Ascending aorta (tissue), 2 donors: Measurements from ENCODE around the gene FAM114A1. TPM values are rescaled to one million over a fixed set of nuclear protein-coding genes. Genes with fewer than 3 reads are reported as not detected.

Experiments
- DNase-seq, 2 donors: peaks; one replicate each; pipeline ENCODE4 v3.0.0-alpha.2; 2019; ENCODE audit warnings: low spot score in 2 of 2
- H3K27ac ChIP-seq, 2 donors: fragments of 200-600 bp; sonication (generic); one replicate each; pipeline ENCODE4 v1.5.1; 2016 to 2017; ENCODE audit warnings: mild to moderate bottlenecking in 1 of 2
- H3K27me3 ChIP-seq: fragments of 200-600 bp; sonication (generic); one replicate; pipeline ENCODE4 v1.5.1; 2017
- H3K36me3 ChIP-seq, 2 donors: fragments of 200-600 bp; sonication (generic); one replicate each; pipeline ENCODE4 v1.5.1; 2016
- H3K4me1 ChIP-seq, 2 donors: fragments of 200-600 bp; sonication (generic); one replicate each; pipeline ENCODE4 v1.5.1; 2016 to 2017; ENCODE audit warnings: mild to moderate bottlenecking in 1 of 2
- H3K4me3 ChIP-seq, 2 donors: fragments of 200-600 bp; sonication (generic); one replicate each; pipeline ENCODE4 v1.5.1; 2016 to 2017; ENCODE audit warnings: mild to moderate bottlenecking in 1 of 2
- H3K9me3 ChIP-seq, 2 donors: fragments of 200-600 bp; sonication (generic); one replicate each; pipeline ENCODE4 v1.5.1; 2016
- intact Hi-C: fragments of 100-400 bp; cut with DNase I; formaldehyde crosslinking; loops from one replicate; pipeline ENCODE4 v1.15.1; 2023
- total RNA-seq: library from RNA; depleted of rRNA; stranded (reverse); fragments of >200 nt; gene quantifications from one replicate; pipeline ENCODE4 v1.1.0, GENCODE V29; 2016
- TF ChIP-seq, protein P1 (sequence below), 3 experiments: fragments of 200-600 bp in 2 of 3; fragments of 450-650 bp in 1 of 3; sonication (generic) in 2 of 3; IDR thresholded peaks; one replicate each; pipeline ENCODE4 v1.5.1; 2016 to 2019; ENCODE audit warnings: antibody characterized with exemption in 3 of 3, mild to moderate bottlenecking in 1 of 3, moderate library complexity in 1 of 3

FAM114A1 gene
- total RNA-seq, 1 donor from 2014 or later = 45.7 TPM

DNA sequence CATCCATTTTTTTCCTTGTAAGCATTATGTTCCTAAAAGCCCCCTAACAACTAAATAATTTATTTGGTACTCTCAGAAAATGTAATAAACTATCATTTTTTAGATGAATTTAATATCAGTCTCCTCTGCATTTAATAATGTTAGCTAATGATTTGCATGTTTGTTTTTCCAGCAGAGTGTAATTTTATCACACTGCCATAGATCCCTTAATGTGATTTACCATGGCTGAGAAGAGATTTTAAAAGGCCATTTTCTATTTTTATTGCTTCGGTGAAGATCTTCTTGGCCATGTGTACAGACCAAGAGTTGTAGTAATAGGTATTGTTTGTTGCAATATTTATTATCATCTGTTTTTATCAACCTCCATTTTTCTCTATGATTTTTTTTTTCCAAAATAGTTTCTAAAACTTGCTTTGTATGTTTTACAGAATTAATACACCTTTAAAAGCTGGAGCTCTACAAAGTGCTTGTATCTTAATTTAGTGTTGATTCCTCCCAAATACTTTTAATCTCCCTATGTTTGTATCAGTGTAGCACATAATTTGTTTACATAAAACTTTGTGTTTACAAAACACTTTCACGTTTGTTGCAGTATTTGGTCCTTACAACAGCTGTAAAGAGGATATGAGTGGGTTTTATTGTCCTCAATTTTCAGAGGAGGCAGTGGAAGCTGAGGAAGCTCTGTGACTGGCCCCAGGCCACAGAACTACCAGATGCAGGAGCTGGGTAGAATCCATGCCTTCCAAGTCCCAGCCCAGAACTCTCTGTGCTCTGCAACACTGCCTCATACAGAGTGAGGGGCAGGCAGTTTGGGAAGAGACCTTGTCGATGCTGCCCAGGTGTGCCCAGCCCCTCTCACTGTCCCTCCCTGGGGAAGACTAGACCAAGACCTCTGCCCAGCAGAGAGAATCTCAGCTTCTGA is 58.1 kb downstream of the FAM114A1 start:
- no peak for DNase-seq
- Histone ChIP-seq H3K4me3 (no peak overlapping the region), H3K4me1 (no peaks in the 10 kb centered on the region), H3K27ac (no peak overlapping the region), H3K36me3 (peaks cover 68 to 90% of the 10 kb centered on the region in 2 donors), H3K27me3 (no peaks in the 10 kb centered on the region), H3K9me3 (no peaks in the 10 kb centered on the region)
- intact Hi-C loops = loop anchor here (10.0 kb wide), 1 partner anchor 209 kb away; no protein-coding TSS in a partner anchor
- TF ChIP-seq, protein P1, sequence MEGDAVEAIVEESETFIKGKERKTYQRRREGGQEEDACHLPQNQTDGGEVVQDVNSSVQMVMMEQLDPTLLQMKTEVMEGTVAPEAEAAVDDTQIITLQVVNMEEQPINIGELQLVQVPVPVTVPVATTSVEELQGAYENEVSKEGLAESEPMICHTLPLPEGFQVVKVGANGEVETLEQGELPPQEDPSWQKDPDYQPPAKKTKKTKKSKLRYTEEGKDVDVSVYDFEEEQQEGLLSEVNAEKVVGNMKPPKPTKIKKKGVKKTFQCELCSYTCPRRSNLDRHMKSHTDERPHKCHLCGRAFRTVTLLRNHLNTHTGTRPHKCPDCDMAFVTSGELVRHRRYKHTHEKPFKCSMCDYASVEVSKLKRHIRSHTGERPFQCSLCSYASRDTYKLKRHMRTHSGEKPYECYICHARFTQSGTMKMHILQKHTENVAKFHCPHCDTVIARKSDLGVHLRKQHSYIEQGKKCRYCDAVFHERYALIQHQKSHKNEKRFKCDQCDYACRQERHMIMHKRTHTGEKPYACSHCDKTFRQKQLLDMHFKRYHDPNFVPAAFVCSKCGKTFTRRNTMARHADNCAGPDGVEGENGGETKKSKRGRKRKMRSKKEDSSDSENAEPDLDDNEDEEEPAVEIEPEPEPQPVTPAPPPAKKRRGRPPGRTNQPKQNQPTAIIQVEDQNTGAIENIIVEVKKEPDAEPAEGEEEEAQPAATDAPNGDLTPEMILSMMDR (IDR thresholded peaks at IDR 0.05) = no peak

DNA sequence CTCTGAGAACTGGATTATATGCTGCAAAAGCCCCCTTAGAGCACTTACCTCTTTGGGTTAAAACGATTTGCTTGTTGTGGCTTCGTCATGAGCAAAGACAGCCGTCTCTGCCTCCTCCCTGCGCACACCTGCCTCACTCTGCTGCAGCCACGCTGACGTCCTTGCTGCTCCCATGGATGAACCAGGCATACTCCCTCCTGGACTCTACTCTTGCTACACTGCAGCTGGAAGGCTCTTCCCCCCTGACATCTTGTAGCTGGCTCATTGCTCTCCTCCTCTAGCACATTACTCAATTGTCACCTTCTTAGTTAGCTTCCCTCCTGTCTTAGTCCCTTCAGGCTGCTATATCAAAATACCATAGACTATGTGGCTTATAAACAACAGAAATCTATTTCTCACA is 59.3 kb downstream of the FAM114A1 start:
- no peaks in the 10 kb centered on the region for H3K4me1 ChIP-seq
- intact Hi-C loops = loop anchor here (10.0 kb wide), 1 partner anchor 208 kb away; no protein-coding TSS in a partner anchor
- no peak for DNase-seq
- H3K36me3 ChIP-seq = peaks cover 66 to 90% of the 10 kb centered on the region in 2 donors
- no peaks in the 10 kb centered on the region for H3K27me3 ChIP-seq
- H3K4me3 ChIP-seq = no peak overlapping the region
- TF ChIP-seq, protein P1 (IDR thresholded peaks at IDR 0.05) = no peak
- no peak overlapping the region for H3K27ac ChIP-seq
- no peaks in the 10 kb centered on the region for H3K9me3 ChIP-seq

DNA sequence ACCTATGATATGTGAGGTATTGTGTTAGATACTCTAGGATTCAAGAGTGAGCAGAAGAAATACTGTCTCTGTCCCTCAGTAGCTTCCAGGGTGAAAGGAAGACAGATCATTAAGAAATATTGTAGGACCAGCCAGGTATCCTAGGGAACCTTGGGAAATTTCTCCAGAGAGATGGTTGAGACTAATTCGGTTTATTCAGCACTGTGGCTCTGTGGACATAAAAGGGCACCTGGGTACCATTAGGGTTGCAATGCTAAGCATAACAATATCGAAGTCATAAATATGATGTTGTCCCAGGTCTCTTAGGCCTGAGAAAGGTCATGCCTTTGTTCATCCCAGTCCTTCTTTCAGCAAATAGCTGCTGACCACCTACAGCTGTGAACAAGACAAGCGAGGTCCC is 61.0 kb downstream of the FAM114A1 start:
- no peak for DNase-seq
- H3K36me3 ChIP-seq = peaks cover 74 to 90% of the 10 kb centered on the region in 2 donors
- intact Hi-C loops = loop anchor here (10.0 kb wide), 1 partner anchor 206 kb away; no protein-coding TSS in a partner anchor
- no peak overlapping the region for H3K27ac ChIP-seq
- no peaks in the 10 kb centered on the region for H3K27me3 ChIP-seq
- no peak overlapping the region for H3K4me3 ChIP-seq
- no peaks in the 10 kb centered on the region for H3K9me3 ChIP-seq
- TF ChIP-seq, protein P1 (IDR thresholded peaks at IDR 0.05) = no peak
- H3K4me1 ChIP-seq = no peaks in the 10 kb centered on the region

DNA sequence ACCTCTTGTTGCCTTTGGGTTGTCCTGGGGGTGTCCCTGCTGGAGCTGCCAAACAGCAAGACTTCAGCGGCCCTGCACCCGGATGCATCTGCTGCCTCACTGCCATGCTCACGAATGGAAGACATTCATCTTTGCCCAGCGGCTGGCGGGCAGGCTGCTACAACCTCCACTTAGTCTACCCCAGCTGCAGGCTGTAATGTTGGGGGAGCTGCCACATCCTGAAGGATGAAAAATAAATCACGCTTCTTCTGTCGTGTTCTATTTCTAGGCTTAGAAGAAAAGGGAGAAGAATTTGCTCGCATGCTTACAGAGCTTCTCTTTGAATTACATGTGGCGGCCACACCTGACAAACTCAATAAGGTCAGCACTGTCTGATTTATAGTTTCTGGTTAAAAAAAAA is 61.4 kb downstream of the FAM114A1 start:
- Histone ChIP-seq H3K27me3 (no peaks in the 10 kb centered on the region), H3K9me3 (no peaks in the 10 kb centered on the region), H3K36me3 (peaks cover 73 to 90% of the 10 kb centered on the region in 2 donors), H3K4me1 (no peaks in the 10 kb centered on the region), H3K27ac (no peak overlapping the region), H3K4me3 (no peak overlapping the region)
- intact Hi-C loops = loop anchor here (10.0 kb wide), 1 partner anchor 206 kb away; no protein-coding TSS in a partner anchor
- TF ChIP-seq, protein P1 (IDR thresholded peaks at IDR 0.05) = no peak
- no peak for DNase-seq

DNA sequence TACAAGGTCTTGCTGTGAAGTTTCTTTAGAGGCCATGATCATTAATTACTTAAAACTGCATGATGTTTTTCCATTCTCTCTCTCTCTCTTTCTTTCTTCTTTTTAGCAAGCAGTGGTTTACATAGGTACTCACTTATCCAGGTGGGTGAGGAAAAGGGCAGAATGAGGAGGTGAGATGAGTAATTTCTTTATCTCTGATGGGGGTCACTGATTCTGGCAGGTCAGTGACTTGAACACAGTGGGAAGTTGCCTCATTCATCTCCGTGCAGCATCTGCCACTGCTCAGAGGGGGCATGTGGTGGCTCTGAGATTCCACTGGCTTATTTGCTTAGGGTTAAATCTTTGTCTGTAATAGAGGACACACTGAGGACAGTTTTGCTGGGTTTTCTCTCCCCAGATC is 62.6 kb downstream of the FAM114A1 start:
- Histone ChIP-seq H3K27me3 (no peaks in the 10 kb centered on the region), H3K4me3 (no peak overlapping the region), H3K27ac (no peak overlapping the region), H3K9me3 (no peaks in the 10 kb centered on the region), H3K4me1 (no peaks in the 10 kb centered on the region), H3K36me3 (peaks cover 66 to 88% of the 10 kb centered on the region in 2 donors)
- TF ChIP-seq, protein P1 (IDR thresholded peaks at IDR 0.05) = no peak
- intact Hi-C loops = no loop called here
- DNase-seq = no peak
